Measurements from ENCODE around the gene DNAJC1. TPM values are rescaled to one million over a fixed set of nuclear protein-coding genes. Genes with fewer than 3 reads are reported as not detected.
"Not testable (repeated sequence)": the region's sequence is repeated elsewhere in the genome, so short reads cannot be mapped to it uniquely, and the experiment has no call there.

The DNAJC1 gene
- total and polyA plus RNA-seq, 2 of the 4 experiments (the other 2 are of a cell fraction), result 12.7 to 13.3 TPM

GRCh38 chr10:21820952-21821351 is 182.6 kb downstream of the DNAJC1 start:
- dilution Hi-C loops (cut with HindIII; ENCODE audit: low sequenced_read_pairs, unreplicated experiment) (no loop called here), intact Hi-C loops (cut with micrococcal nuclease) (no loop called here), in situ Hi-C loops (cut with MboI; ENCODE audit: low sequenced_read_pairs) (no loop called here)
- Histone ChIP-seq H3K27me3 (ENCODE audit: control insufficient read depth, insufficient read depth, low read length) (no peaks in the 10 kb centered on the region), H3K9me1 (ENCODE audit: insufficient read depth, low read length) (no peaks in the 10 kb centered on the region), H2AK5ac (ENCODE audit: low read depth, low read length) (no peak overlapping the region), H3K56ac (ENCODE audit: extremely low read depth, insufficient read depth, low read length) (no peak overlapping the region), H2AK9ac (replicated peaks; ENCODE audit: low read depth, low read length, poor library complexity) (no peak overlapping the region), H3K4me3 (ENCODE audit: insufficient read depth, low read depth, low read length) (no peak overlapping the region), H3K27ac (ENCODE audit: insufficient read depth, low read length) (no peak overlapping the region), H2BK5ac (ENCODE audit: low read depth, low read length, poor library complexity, severe bottlenecking) (no peak overlapping the region), H2BK15ac (ENCODE audit: low read depth, low read length) (no peak overlapping the region), H3K14ac (replicated peaks; ENCODE audit: low read depth, low read length) (no peak overlapping the region), H2AFZ (replicated peaks; ENCODE audit: low read length, poor library complexity) (no peak overlapping the region), H2BK20ac (ENCODE audit: low read depth, low read length) (no peak overlapping the region), H3K36me3 (ENCODE audit: control insufficient read depth, insufficient read depth, low read length) (no peaks in the 10 kb centered on the region), H3K4ac (ENCODE audit: low read depth, low read length) (no peak overlapping the region), H3K18ac (ENCODE audit: low read depth, low read length) (no peak overlapping the region), H4K5ac (ENCODE audit: low read depth, low read length) (no peak overlapping the region), H3K9me3 (ENCODE audit: control insufficient read depth, insufficient read depth, low read length) (no peaks in the 10 kb centered on the region), H3K79me1 (ENCODE audit: low read depth in 1 of 2, low read length in 2 of 2) (no peaks in the 10 kb centered on the region), H3K4me1 (ENCODE audit: control insufficient read depth, insufficient read depth, low read length) (no peaks in the 10 kb centered on the region), H4K91ac (ENCODE audit: insufficient read depth, low read depth, low read length) (no peak overlapping the region), H4K8ac (ENCODE audit: low read depth in 2 of 2, low read length in 2 of 2) (no peak overlapping the region), H3K4me2 (ENCODE audit: low read depth, low read length) (no peak overlapping the region), H3K9ac (ENCODE audit: low read depth, low read length) (no peak overlapping the region), H4K20me1 (ENCODE audit: insufficient read depth, low read length) (no peaks in the 10 kb centered on the region), H2BK120ac (ENCODE audit: low read depth, low read length) (no peak overlapping the region), H3K23ac (ENCODE audit: low read depth, low read length) (no peak overlapping the region)
- ATAC-seq (ENCODE audit: low read depth) (no peak), DNase-seq (no peak)
- CTCF ChIA-PET, result no interaction called here
- TF ChIP-seq POLR2A (IDR thresholded peaks at IDR 0.05; ENCODE audit: low read depth, low read length) (no peak), ELK1 (IDR thresholded peaks at IDR 0.05; ENCODE audit: borderline replicate concordance, low read depth, low read length) (no peak), FOS (IDR thresholded peaks at IDR 0.05; ENCODE audit: low read depth, low read length) (no peak), CEBPB (IDR thresholded peaks at IDR 0.05; ENCODE audit: low read depth, low read length) (no peak), CHD1 (IDR thresholded peaks at IDR 0.05; ENCODE audit: low read depth, low read length) (no peak), NFE2L2 (IDR thresholded peaks at IDR 0.05; ENCODE audit: low read depth, low read length) (no peak), MXI1 (IDR thresholded peaks at IDR 0.05; ENCODE audit: borderline replicate concordance, low read depth, low read length) (no peak), BHLHE40 (IDR thresholded peaks at IDR 0.05; ENCODE audit: low read depth, low read length) (no peak)
- WGBS, 2 experiments (ENCODE audit: extremely low coverage in 2 of 2, insufficient read length in 1 of 2), result no CpG with 5 or more reads among the region's 1 CpG
- POLR2A ChIA-PET (ENCODE audit: unreplicated experiment), result no interaction called here
- BruUV-seq (replicated peaks), result no TSS peak

GRCh38 chr10:21818416-21818815 is 185.1 kb downstream of the DNAJC1 start:
- H4K8ac ChIP-seq (ENCODE audit: low read depth in 2 of 2, low read length in 2 of 2); H3K4me2 ChIP-seq (ENCODE audit: low read depth, low read length); BruUV-seq (replicated peaks); in situ Hi-C loops (cut with MboI; ENCODE audit: low sequenced_read_pairs); H3K4me1 ChIP-seq (ENCODE audit: control insufficient read depth, insufficient read depth, low read length); H3K23ac ChIP-seq (ENCODE audit: low read depth, low read length); H3K4me3 ChIP-seq (ENCODE audit: insufficient read depth, low read depth, low read length); H4K91ac ChIP-seq (ENCODE audit: insufficient read depth, low read depth, low read length); H3K79me1 ChIP-seq (ENCODE audit: low read depth in 1 of 2, low read length in 2 of 2); CTCF ChIA-PET; H3K56ac ChIP-seq (ENCODE audit: extremely low read depth, insufficient read depth, low read length); ATAC-seq (ENCODE audit: low read depth); H4K20me1 ChIP-seq (ENCODE audit: insufficient read depth, low read length); H3K36me3 ChIP-seq (ENCODE audit: control insufficient read depth, insufficient read depth, low read length); H3K9me3 ChIP-seq (ENCODE audit: control insufficient read depth, insufficient read depth, low read length); H2AK5ac ChIP-seq (ENCODE audit: low read depth, low read length); dilution Hi-C loops (cut with HindIII; ENCODE audit: low sequenced_read_pairs, unreplicated experiment); H2BK120ac ChIP-seq (ENCODE audit: low read depth, low read length); H3K14ac ChIP-seq (replicated peaks; ENCODE audit: low read depth, low read length); DNase-seq; H3K9ac ChIP-seq (ENCODE audit: low read depth, low read length); POLR2A ChIA-PET (ENCODE audit: unreplicated experiment); H2BK5ac ChIP-seq (ENCODE audit: low read depth, low read length, poor library complexity, severe bottlenecking); H3K27ac ChIP-seq (ENCODE audit: insufficient read depth, low read length); H3K27me3 ChIP-seq (ENCODE audit: control insufficient read depth, insufficient read depth, low read length); H3K9me1 ChIP-seq (ENCODE audit: insufficient read depth, low read length); H2AK9ac ChIP-seq (replicated peaks; ENCODE audit: low read depth, low read length, poor library complexity); H3K18ac ChIP-seq (ENCODE audit: low read depth, low read length); intact Hi-C loops (cut with micrococcal nuclease); H3K4ac ChIP-seq (ENCODE audit: low read depth, low read length); H2BK15ac ChIP-seq (ENCODE audit: low read depth, low read length); H2BK20ac ChIP-seq (ENCODE audit: low read depth, low read length); H4K5ac ChIP-seq (ENCODE audit: low read depth, low read length); H2AFZ ChIP-seq (replicated peaks; ENCODE audit: low read length, poor library complexity): not testable (repeated sequence)
- no CpG with 5 or more reads among the region's 7 CpGs for WGBS, 2 experiments (ENCODE audit: extremely low coverage in 2 of 2, insufficient read length in 1 of 2)

Measured in IMR-90 (cell line).